Testis (tissue), 3 donors: ENCODE results near the gene PTPN13. TPM values are rescaled to one million over a fixed set of nuclear protein-coding genes. Genes with fewer than 3 reads are reported as not detected.

Experiments used
- DNase-seq: peaks from one replicate; pipeline ENCODE4 v3.0.0-alpha.2; 2019
- H3K27ac ChIP-seq, 2 donors: fragments of 200-600 bp; sonication (generic); one replicate each; pipeline ENCODE4 v1.5.1; 2019
- H3K27me3 ChIP-seq: fragments of 200-600 bp; sonication (generic); one replicate; pipeline ENCODE4 v1.5.1; 2019
- H3K36me3 ChIP-seq: fragments of 200-600 bp; sonication (generic); one replicate; pipeline ENCODE4 v1.5.1; 2017; ENCODE audit warnings: low read depth; ENCODE audit errors: missing control alignments
- H3K4me1 ChIP-seq: fragments of 200-600 bp; sonication (generic); one replicate; pipeline ENCODE4 v1.5.1; 2019
- H3K4me3 ChIP-seq, 2 donors: fragments of 200-600 bp; sonication (generic); one replicate each; pipeline ENCODE4 v1.5.1; 2017 to 2019
- H3K9me3 ChIP-seq: fragments of 200-600 bp; sonication (generic); one replicate; pipeline ENCODE4 v1.5.1; 2017
- CTCF ChIP-seq, 3 experiments: fragments of 450-650 bp in 2 of 3; fragments of 200-600 bp in 1 of 3; sonication (generic) in 1 of 3; IDR thresholded peaks; one replicate each; pipeline ENCODE4 v1.5.1; 2016 to 2019; ENCODE audit warnings: antibody characterized with exemption in 3 of 3, mild to moderate bottlenecking in 2 of 3, moderate library complexity in 1 of 3
- POLR2A ChIP-seq: fragments of 450-650 bp; IDR thresholded peaks from one replicate; pipeline ENCODE4 v1.6.1; 2017; ENCODE audit warnings: antibody characterized with exemption, mild to moderate bottlenecking, moderate library complexity
- WGBS, 2 donors: methylation state at CpG; one replicate each; pipeline ENCODE4 v1.1.5; 2018; 5-methylcytosine and 5-hydroxymethylcytosine counted together
- intact Hi-C: fragments of 100-400 bp; cut with DNase I; formaldehyde crosslinking; loops from one replicate; pipeline ENCODE4 v1.15.1; 2023; ENCODE audit warnings: low total_unique reads
- polyA plus RNA-seq: library from polyadenylated mRNA; stranded (reverse); fragments of 350-450 nt; fragmentation: Illumina TruSeq; extraction: RNeasy Lipid Tissue Mini Kit (QIAGEN cat#74804); gene quantifications from one replicate; pipeline ENCODE4 v1.2.3, GENCODE V29; 2014; ENCODE audit warnings: low read depth, low replicate concordance; ENCODE audit not compliant: insufficient read depth
- total RNA-seq, 2 donors: library from RNA; depleted of rRNA; stranded (reverse); fragments of >200 nt; gene quantifications; one replicate each; pipeline ENCODE4 v1.2.3, GENCODE V29; 2016

Gene PTPN13
- total and polyA plus RNA-seq, 3 donors from 2014 or later: 30.1 to 62.0 (median 48.9) TPM

GRCh38 chr4:86631166-86631565, 37.1 kb downstream of the PTPN13 start:
- intact Hi-C loops: no loop called here

GRCh38 chr4:86633854-86634253, 39.7 kb downstream of the PTPN13 start:
- Histone ChIP-seq H3K36me3 (no peaks in the 10 kb centered on the region), H3K4me3 (no peak overlapping the region), H3K4me1 (no peaks in the 10 kb centered on the region), H3K27ac (no peak overlapping the region), H3K27me3 (no peaks in the 10 kb centered on the region), H3K9me3 (no peaks in the 10 kb centered on the region)
- DNase-seq: no peak
- WGBS, 2 donors: 84% methylated on average over 2 of the region's 2 CpGs
- intact Hi-C loops: no loop called here
- no peak for TF ChIP-seq POLR2A
- TF ChIP-seq CTCF (IDR thresholded peaks at IDR 0.05): no peak

More at GRCh38 chr4:86631166-86631565, 37.1 kb downstream of the PTPN13 start:
- Histone ChIP-seq H3K4me3 (no peak overlapping the region), H3K36me3 (no peaks in the 10 kb centered on the region), H3K9me3 (no peaks in the 10 kb centered on the region), H3K4me1 (no peaks in the 10 kb centered on the region), H3K27me3 (no peaks in the 10 kb centered on the region), H3K27ac (no peak overlapping the region)
- WGBS, 2 donors: 57 to 73% methylated on average over 1 of the region's 1 CpG
- no peak for DNase-seq
- TF ChIP-seq CTCF (IDR thresholded peaks at IDR 0.05) (no peak), POLR2A (no peak)

GRCh38 chr4:86640469-86640868, 46.4 kb downstream of the PTPN13 start:
- Histone ChIP-seq H3K4me3 (no peak overlapping the region), H3K27ac (no peak overlapping the region), H3K27me3 (no peaks in the 10 kb centered on the region), H3K9me3 (no peaks in the 10 kb centered on the region), H3K4me1 (no peaks in the 10 kb centered on the region), H3K36me3 (no peaks in the 10 kb centered on the region)
- intact Hi-C loops: no loop called here
- TF ChIP-seq CTCF (IDR thresholded peaks at IDR 0.05): no peak
- no peak for TF ChIP-seq POLR2A
- DNase-seq: no peak
- WGBS, 2 donors: 65 to 81% methylated on average over 1 of the region's 1 CpG

- no peak for DNase-seq
These were observed 47.5 kb downstream of the PTPN13 start for GRCh38 chr4:86641516-86642090.

More at GRCh38 chr4:86641516-86642090, 47.5 kb downstream of the PTPN13 start:
- WGBS, 2 donors: 83 to 89% methylated on average over 3 of the region's 3 CpGs
- TF ChIP-seq CTCF (IDR thresholded peaks at IDR 0.05) (no peak), POLR2A (no peak)
- intact Hi-C loops: no loop called here
- no peaks in the 10 kb centered on the region for H3K9me3 ChIP-seq
- no peaks in the 10 kb centered on the region for H3K36me3 ChIP-seq
- no peaks in the 10 kb centered on the region for H3K27me3 ChIP-seq
- no peak overlapping the region for H3K4me3 ChIP-seq
- no peaks in the 10 kb centered on the region for H3K4me1 ChIP-seq
- no peak overlapping the region for H3K27ac ChIP-seq
